HepG2 (cell line): ENCODE data around the gene PRR15L. TPM values are rescaled to one million over a fixed set of nuclear protein-coding genes. Genes with fewer than 3 reads are reported as not detected.
A peak's percentile ranks its signal among the peaks of the same experiment; 100 is the strongest.

Source experiments
- CBX1 ChIP-seq: IDR thresholded peaks from one replicate; pipeline ENCODE4 v1.6.1; 2016; ENCODE audit warnings: antibody characterized with exemption, low read depth
- CTCF ChIP-seq: sonication (generic); formaldehyde crosslinking; IDR thresholded peaks from 2 replicates; pipeline ENCODE4 v1.5.0; 2020; ENCODE audit warnings: mild to moderate bottlenecking, missing genetic modification reagents, moderate library complexity
- FOXK1 ChIP-seq: sonication (generic); formaldehyde crosslinking; IDR thresholded peaks from 2 replicates; pipeline ENCODE4 v1.4.0; 2020; ENCODE audit warnings: low read depth, missing genetic modification reagents, borderline replicate concordance
- FOXM1 ChIP-seq: sonication (generic); formaldehyde crosslinking; IDR thresholded peaks from 2 replicates; pipeline ENCODE4 v1.5.0; 2020; ENCODE audit warnings: missing genetic modification reagents
- GATAD1 ChIP-seq: IDR thresholded peaks from 2 replicates; pipeline ENCODE4 v1.6.1; 2016; ENCODE audit warnings: missing genetic modification reagents, missing compliant biosample characterization
- HHEX ChIP-seq: IDR thresholded peaks from 2 replicates; pipeline ENCODE4 v1.6.1; 2016; ENCODE audit warnings: control low read depth
- IRF1 ChIP-seq: sonication (generic); formaldehyde crosslinking; IDR thresholded peaks from 2 replicates; pipeline ENCODE4 v1.4.0; 2020; ENCODE audit warnings: low read depth, mild to moderate bottlenecking, missing genetic modification reagents
- KDM6A ChIP-seq: IDR thresholded peaks from 2 replicates; pipeline ENCODE4 v1.6.1; 2016; ENCODE audit warnings: low read depth
- LCORL ChIP-seq, 2 experiments: fragments of 450-650 bp in 1 of 2; sonication (generic) in 1 of 2; formaldehyde crosslinking in 1 of 2; IDR thresholded peaks; 2 replicates each; pipeline versions ENCODE4 v1.5.0 to v1.6.1; 2017 to 2020; ENCODE audit warnings: antibody characterized with exemption in 1 of 2, missing genetic modification reagents in 1 of 2
- MTF2 ChIP-seq: sonication (generic); formaldehyde crosslinking; IDR thresholded peaks from 2 replicates; pipeline ENCODE4 v1.5.0; 2020; ENCODE audit warnings: missing genetic modification reagents, borderline replicate concordance
- NFE2L1 ChIP-seq: sonication (generic); formaldehyde crosslinking; IDR thresholded peaks from 2 replicates; pipeline ENCODE4 v1.4.0; 2020; ENCODE audit warnings: missing genetic modification reagents, mild to moderate bottlenecking, borderline replicate concordance
- NFIC ChIP-seq: IDR thresholded peaks from 2 replicates; pipeline ENCODE4 v1.6.1; 2012; ENCODE audit warnings: mild to moderate bottlenecking, low read length, inconsistent platforms
- POLR2AphosphoS5 ChIP-seq: IDR thresholded peaks from 2 replicates; pipeline ENCODE4 v1.6.1; 2012; ENCODE audit warnings: low read depth, low read length
- PREB ChIP-seq: sonication (generic); formaldehyde crosslinking; IDR thresholded peaks from 2 replicates; pipeline ENCODE4 v1.4.0; 2020; ENCODE audit warnings: missing genetic modification reagents
- PRPF4 ChIP-seq: fragments of 200-400 bp; formaldehyde crosslinking; IDR thresholded peaks from 2 replicates; pipeline ENCODE4 v1.6.1; 2016; ENCODE audit warnings: low read length, low read depth; ENCODE audit not compliant: poor library complexity, severe bottlenecking
- RBAK ChIP-seq: sonication (generic); formaldehyde crosslinking; IDR thresholded peaks from 2 replicates; pipeline ENCODE4 v1.5.1; 2020; ENCODE audit warnings: mild to moderate bottlenecking, missing genetic modification reagents
- RFX5 ChIP-seq: IDR thresholded peaks from 2 replicates; pipeline ENCODE4 v1.6.1; 2011; ENCODE audit warnings: low read depth, low read length, improper control_type of control experiment
- SAP130 ChIP-seq: IDR thresholded peaks from 2 replicates; pipeline ENCODE4 v1.6.1; 2016; ENCODE audit warnings: low read depth
- SRF ChIP-seq: IDR thresholded peaks from 2 replicates; pipeline ENCODE4 v1.6.1; 2011; ENCODE audit warnings: mild to moderate bottlenecking, low read depth, low read length, moderate library complexity
- TIGD3 ChIP-seq: sonication (generic); formaldehyde crosslinking; IDR thresholded peaks from 2 replicates; pipeline ENCODE4 v1.5.1; 2020; ENCODE audit warnings: mild to moderate bottlenecking, missing genetic modification reagents, borderline replicate concordance
- ZFP91 ChIP-seq: sonication (generic); formaldehyde crosslinking; IDR thresholded peaks from 2 replicates; pipeline ENCODE4 v1.9.0; 2022; ENCODE audit warnings: missing genetic modification reagents, mild to moderate bottlenecking, borderline replicate concordance
- ZNF703 ChIP-seq: sonication (generic); formaldehyde crosslinking; IDR thresholded peaks from 2 replicates; pipeline ENCODE4 v1.5.1; 2020; ENCODE audit warnings: missing genetic modification reagents, mild to moderate bottlenecking, moderate library complexity, borderline replicate concordance
- ZSCAN9 ChIP-seq: IDR thresholded peaks from 2 replicates; pipeline ENCODE4 v1.6.1; 2016; ENCODE audit warnings: borderline replicate concordance
- polyA plus RNA-seq, 8 experiments: library from polyadenylated mRNA; depleted of rRNA in 3 of 8; stranded (reverse) in 7 of 8; unstranded in 1 of 8; fragments of >200 nt; fragmentation: Illumina TruSeq in 4 of 8; extraction: Trizol in 4 of 8; gene quantifications; 2 replicates each; pipeline versions ENCODE4 v1.2.1 to v1.2.3, GENCODE V29; 2011 to 2016; ENCODE audit warnings: low read depth in 4 of 8, missing spikeins in 1 of 8, mixed read lengths in 1 of 8; ENCODE audit not compliant: insufficient read depth in 1 of 8
- total RNA-seq, 5 experiments: library from RNA; depleted of rRNA; stranded (reverse); fragments of >200 nt; fragmentation: Illumina TruSeq; extraction: Trizol; gene quantifications; 2 replicates each; pipeline ENCODE4 v1.2.3, GENCODE V29; 2016; ENCODE audit warnings: low read depth in 1 of 5

Gene PRR15L
- total and polyA plus RNA-seq, 2 of the 13 experiments (the other 11 are each of a cell fraction or from before 2014, with no cell fraction given) = 0.44 to 2.0 TPM

GRCh38 chr17:47941246-47942095 lies 16.2 kb downstream of the PRR15L start, which contains the start of gene PNPO (continued):
- TF ChIP-seq LCORL (IDR thresholded peaks at IDR 0.05) = no peak
- peak; percentile 84 for TF ChIP-seq LCORL (CRISPR knock-in tag; IDR thresholded peaks at IDR 0.05)
- TF ChIP-seq RBAK (CRISPR knock-in tag) = no peak
- peak; percentile 42; the same call in 1 of the 2 replicates for TF ChIP-seq FOXK1
- TF ChIP-seq ZFP91 (CRISPR knock-in tag) = peak; percentile 99
- no peak for TF ChIP-seq KDM6A
- TF ChIP-seq POLR2AphosphoS5 = peak; percentile 80
- peak; percentile 86; the same call in 1 of the 2 replicates for TF ChIP-seq PREB (CRISPR knock-in tag)
- no peak for TF ChIP-seq PRPF4
- TF ChIP-seq FOXM1 (CRISPR knock-in tag) = peak; percentile 73; the same call in 1 of the 2 replicates
- no peak for TF ChIP-seq SRF
- peak; percentile 99 for TF ChIP-seq SAP130 (CRISPR knock-in tag)
- peak; percentile 76 for TF ChIP-seq RFX5
- TF ChIP-seq GATAD1 (CRISPR knock-in tag) = peak; percentile 89
- no peak for TF ChIP-seq HHEX (CRISPR knock-in tag)
- TF ChIP-seq TIGD3 = peak; percentile 91; the same call in 1 of the 2 replicates
- TF ChIP-seq MTF2 (CRISPR knock-in tag) = no peak
- no peak for TF ChIP-seq NFE2L1 (CRISPR knock-in tag)
- TF ChIP-seq ZSCAN9 (CRISPR knock-in tag) = peak; percentile 81
- peak; percentile 35; the same call in 1 of the 2 replicates for TF ChIP-seq CTCF (CRISPR knock-in tag)
- no peak for TF ChIP-seq IRF1
- peak; percentile 44 for TF ChIP-seq CBX1
- TF ChIP-seq ZNF703 (CRISPR knock-in tag) = peak; percentile 91; the same call in 1 of the 2 replicates
- 0 out of 2 replicates have a peak, but pooled peaks have one; percentile 11 for TF ChIP-seq NFIC
